K562 (cell line): Measurements from ENCODE around the gene BICD1. TPM values are rescaled to one million over a fixed set of nuclear protein-coding genes. Genes with fewer than 3 reads are reported as not detected.

ENCODE experiments used
- ARID4B ChIP-seq: sonication (generic); formaldehyde crosslinking; IDR thresholded peaks from 2 replicates; pipeline ENCODE4 v1.8.0; 2022; ENCODE audit warnings: mild to moderate bottlenecking, missing genetic modification reagents
- CBFA2T3 ChIP-seq: fragments of 450-650 bp; IDR thresholded peaks from 2 replicates; pipeline ENCODE4 v1.6.1; 2017
- CXXC5 ChIP-seq: fragments of 250-450 bp; sonication (Bioruptor Pico); IDR thresholded peaks from 2 replicates; pipeline ENCODE4 v1.8.0; 2022; ENCODE audit warnings: inconsistent platforms, mild to moderate bottlenecking, moderate library complexity
- ETV6 ChIP-seq, 3 experiments: fragments of 150-350 bp in 1 of 3; sonication (generic) in 1 of 3; formaldehyde crosslinking in 1 of 3; IDR thresholded peaks; 2 replicates each; pipeline versions ENCODE4 v1.6.1 to v1.8.0; 2014 to 2022; ENCODE audit warnings: borderline replicate concordance in 2 of 3, low read depth in 2 of 3, antibody characterized with exemption in 1 of 3, low read length in 1 of 3, mild to moderate bottlenecking in 1 of 3, missing genetic modification reagents in 1 of 3
- GATAD2A ChIP-seq: fragments of 450-650 bp; IDR thresholded peaks from 2 replicates; pipeline ENCODE4 v1.6.1; 2017
- HMGN3 ChIP-seq: IDR thresholded peaks from 2 replicates; pipeline ENCODE4 v1.6.1; 2011; ENCODE audit warnings: borderline replicate concordance, low read depth, mild to moderate bottlenecking, mixed read lengths, low read length; ENCODE audit not compliant: insufficient read length; ENCODE audit errors: extremely low read depth
- ID3 ChIP-seq, 2 experiments: fragments of 250-450 bp in 1 of 2; fragments of 450-650 bp in 1 of 2; sonication (Bioruptor Pico) in 1 of 2; IDR thresholded peaks; 2 replicates each; pipeline versions ENCODE4 v1.6.1 to v1.8.0; 2016 to 2021; ENCODE audit warnings: mild to moderate bottlenecking in 2 of 2, moderate library complexity in 2 of 2, missing compliant biosample characterization in 1 of 2, missing genetic modification characterization in 1 of 2
- KDM5B ChIP-seq: fragments of 200-600 bp; sonication (generic); IDR thresholded peaks from 2 replicates; pipeline ENCODE4 v1.6.1; 2012; ENCODE audit warnings: low read depth, mild to moderate bottlenecking, moderate library complexity, low read length, control low read depth, inconsistent platforms; ENCODE audit not compliant: insufficient replicate concordance
- MAX ChIP-seq: sonication (generic); formaldehyde crosslinking; IDR thresholded peaks from 2 replicates; pipeline ENCODE4 v1.9.0; 2022; ENCODE audit warnings: mild to moderate bottlenecking, missing genetic modification reagents
- POLR2G ChIP-seq: fragments of 200-400 bp; formaldehyde crosslinking; IDR thresholded peaks from 2 replicates; pipeline ENCODE4 v1.6.1; 2017; ENCODE audit warnings: low read depth, mild to moderate bottlenecking, antibody characterized with exemption, low read length, moderate library complexity
- RAD21 ChIP-seq, 2 experiments: fragments of 250-450 bp in 1 of 2; fragments of 450-650 bp in 1 of 2; sonication (Bioruptor Pico) in 1 of 2; formaldehyde crosslinking in 1 of 2; IDR thresholded peaks in 1 of 2; conservative IDR thresholded peaks in 1 of 2; 2 replicates each; pipeline versions ENCODE4 v1.4.0 to v1.8.0; 2020 to 2022; ENCODE audit warnings: mild to moderate bottlenecking in 2 of 2, moderate library complexity in 1 of 2
- RFX1 ChIP-seq: fragments of 450-650 bp; IDR thresholded peaks from 2 replicates; pipeline ENCODE4 v1.6.1; 2016; ENCODE audit warnings: mild to moderate bottlenecking, moderate library complexity
- RNF2 ChIP-seq: sonication (generic); IDR thresholded peaks from 2 replicates; pipeline ENCODE4 v1.6.1; 2016
- UBTF ChIP-seq, 2 experiments: IDR thresholded peaks; 2 replicates each; pipeline ENCODE4 v1.6.1; 2012; ENCODE audit warnings: improper control_type of control experiment in 2 of 2, low read depth in 2 of 2, low read length in 2 of 2, borderline replicate concordance in 1 of 2
- ZEB2 ChIP-seq: fragments of 450-650 bp; IDR thresholded peaks from 2 replicates; pipeline ENCODE4 v1.6.1; 2016
- ZNF146 ChIP-seq: IDR thresholded peaks from one replicate; pipeline ENCODE4 v1.6.1; 2018; ENCODE audit warnings: missing compliant biosample characterization; ENCODE audit not compliant: unreplicated experiment
- ZNF232 ChIP-seq: sonication (generic); formaldehyde crosslinking; IDR thresholded peaks from 2 replicates; pipeline ENCODE4 v1.8.0; 2022; ENCODE audit warnings: mild to moderate bottlenecking, missing genetic modification reagents
- polyA plus RNA-seq, 8 experiments: library from polyadenylated mRNA; depleted of rRNA in 4 of 8; stranded (reverse) in 5 of 8; unstranded in 3 of 8; fragments of >200 nt; fragmentation: Nextera tagmentation in 2 of 8; fragmentation: Illumina TruSeq in 1 of 8; extraction: Ambion mirVana in 2 of 8; extraction: Trizol in 1 of 8; gene quantifications; 2 replicates each; pipeline versions ENCODE4 v1.2.1 to v1.2.3, GENCODE V29; 2011 to 2014; ENCODE audit warnings: inconsistent platforms in 1 of 8, missing spikeins in 1 of 8
- total RNA-seq, 7 experiments: library from RNA; depleted of rRNA in 6 of 7; stranded (reverse); fragments of >200 nt in 6 of 7; fragmentation: Illumina TruSeq in 2 of 7; extraction: Trizol in 2 of 7; gene quantifications; 2 replicates each; pipeline versions ENCODE4 v1.2.1 to v1.2.3, GENCODE V29; 2011 to 2021; ENCODE audit warnings: low replicate concordance in 1 of 7

The BICD1 gene
- total and polyA plus RNA-seq, 9 of the 15 experiments (the other 6 are each of a cell fraction or from before 2014, with no cell fraction given), result 3.5 to 21.1 (median 12.5) TPM

- TF ChIP-seq KDM5B, result peak; percentile 56
- TF ChIP-seq ETV6 (IDR thresholded peaks at IDR 0.05; ENCODE audit: borderline replicate concordance in 1 of 2, low read depth in 2 of 2, low read length in 1 of 2), result no peak
- 0 out of 2 replicates have a peak, but pooled peaks have one; percentile 69 for TF ChIP-seq ETV6 (CRISPR knock-in tag; IDR thresholded peaks at IDR 0.05; ENCODE audit: borderline replicate concordance)
- TF ChIP-seq CBFA2T3, result peak; percentile 10; the same call in 1 of the 2 replicates
- TF ChIP-seq MAX (CRISPR knock-in tag), result 0 out of 2 replicates have a peak, but pooled peaks have one; percentile 23
- peak; percentile 26 for TF ChIP-seq HMGN3
- no peak for TF ChIP-seq RNF2
- 0 out of 2 replicates have a peak, but pooled peaks have one; percentile 57 for TF ChIP-seq ZNF232
- TF ChIP-seq POLR2G, result peak; percentile 66
- TF ChIP-seq UBTF (IDR thresholded peaks at IDR 0.05; ENCODE audit: borderline replicate concordance in 1 of 2, low read depth in 2 of 2, low read length in 2 of 2), result peak; percentile 68 to 97; a peak in 3 of 4 replicates
- peak; percentile 43 to 63; a peak in 2 of 4 replicates for TF ChIP-seq RAD21 (CRISPR knock-in tag; conservative IDR thresholded peaks at IDR 0.05 in 1 of 2, IDR thresholded peaks at IDR 0.05 in 1 of 2)
- peak; percentile 79 for TF ChIP-seq CXXC5 (CRISPR knock-in tag)
- peak; percentile 74; the same call in 1 of the 2 replicates for TF ChIP-seq ZEB2
- no peak for TF ChIP-seq RFX1
- TF ChIP-seq ID3 (CRISPR knock-in tag; IDR thresholded peaks at IDR 0.05), result no peak
- peak; percentile 54 for TF ChIP-seq ID3 (tag; IDR thresholded peaks at IDR 0.05)
- peak; percentile 57; the same call in 1 of the 2 replicates for TF ChIP-seq ARID4B (CRISPR knock-in tag)
- 0 out of 2 replicates have a peak, but pooled peaks have one; percentile 39 for TF ChIP-seq GATAD2A
- no peak for TF ChIP-seq ZNF146 (CRISPR knock-in tag)
These were observed 292.9 kb downstream of the BICD1 start, which contains the start of gene FGD4 (continued) for GRCh38 chr12:32399370-32400113.
